Bronchial epithelial cell (primary cell): Measurements from ENCODE around the gene CHRNA1. TPM values are rescaled to one million over a fixed set of nuclear protein-coding genes. Genes with fewer than 3 reads are reported as not detected.

ENCODE experiments used
- DNase-seq: peaks from one replicate; pipeline ENCODE4 v3.0.0-alpha.2; 2010; ENCODE audit warnings: low read depth
- FAIRE-seq: peaks from 2 replicates; lab custom pipeline; 2011; peaks lifted over from hg19 to GRCh38; lab: Jason Lieb, UNC
- H3K27me3 ChIP-seq: 2 replicates; pipeline ENCODE4 v1.5.1; 2011; ENCODE audit warnings: low read length; ENCODE audit not compliant: control insufficient read depth, insufficient read depth
- H3K36me3 ChIP-seq: 2 replicates; pipeline ENCODE4 v1.5.1; 2011; ENCODE audit warnings: low read length; ENCODE audit not compliant: control insufficient read depth, insufficient read depth
- H3K4me3 ChIP-seq: 2 replicates; pipeline ENCODE4 v1.5.1; 2011; ENCODE audit warnings: mild to moderate bottlenecking, low read depth, low read length, control low read depth
- CTCF ChIP-seq: IDR thresholded peaks from 2 replicates; pipeline ENCODE4 v1.5.1; 2011; ENCODE audit warnings: mild to moderate bottlenecking, moderate library complexity, low read length, control low read depth, inconsistent platforms; ENCODE audit not compliant: insufficient read depth, severe bottlenecking
- total RNA-seq: library from RNA; depleted of rRNA; stranded (reverse); fragments of >200 nt; gene quantifications from 2 replicates; pipeline ENCODE4 v1.2.1, GENCODE V29; 2014

Gene CHRNA1
- total RNA-seq, 1 donor from 2014 or later = not detected

GRCh38 chr2:174792309-174793025 lies 28.2 kb upstream of the CHRNA1 start:
- no peak for FAIRE-seq
- Histone ChIP-seq H3K27me3 (peaks cover 2% of the 10 kb centered on the region), H3K36me3 (no peaks in the 10 kb centered on the region), H3K4me3 (no peak overlapping the region)
- peak; percentile 46 for DNase-seq
- TF ChIP-seq CTCF = no peak

- no peak overlapping the region for H3K4me3 ChIP-seq
- FAIRE-seq = no peak
- no peak for DNase-seq
- no peaks in the 10 kb centered on the region for H3K36me3 ChIP-seq
- peaks cover 2% of the 10 kb centered on the region for H3K27me3 ChIP-seq
- no peak for TF ChIP-seq CTCF
Measured at GRCh38 chr2:174791746-174792280, 27.5 kb upstream of the CHRNA1 start.

GRCh38 chr2:174791020-174791419 lies 26.7 kb upstream of the CHRNA1 start:
- FAIRE-seq (no peak), DNase-seq (no peak)
- Histone ChIP-seq H3K27me3 (peaks cover 2% of the 10 kb centered on the region), H3K36me3 (no peaks in the 10 kb centered on the region), H3K4me3 (no peak overlapping the region)
- TF ChIP-seq CTCF = no peak

GRCh38 chr2:174789001-174789400 lies 24.7 kb upstream of the CHRNA1 start:
- no peak for DNase-seq
- FAIRE-seq = no peak
- TF ChIP-seq CTCF = no peak

GRCh38 chr2:174788291-174788929 lies 24.1 kb upstream of the CHRNA1 start:
- TF ChIP-seq CTCF = no peak
- FAIRE-seq (no peak), DNase-seq (no peak)
- Histone ChIP-seq H3K36me3 (no peaks in the 10 kb centered on the region), H3K27me3 (peaks cover 2% of the 10 kb centered on the region), H3K4me3 (no peak overlapping the region)

More at GRCh38 chr2:174789001-174789400, 24.7 kb upstream of the CHRNA1 start:
- no peaks in the 10 kb centered on the region for H3K36me3 ChIP-seq
- peaks cover 2% of the 10 kb centered on the region for H3K27me3 ChIP-seq
- no peak overlapping the region for H3K4me3 ChIP-seq
